RWPE2 (cell line): ENCODE results near the gene SP110.

Experiments
- ATAC-seq: fragments of 200-7000 bp; cut with Tn5 transposase; 3 replicates; pipeline ENCODE4 v1.9.1; 2021; ENCODE audit warnings: low read depth
- DNase-seq: peaks from one replicate; pipeline ENCODE4 v3.0.0-alpha.2; 2020; ENCODE audit warnings: low spot score
- H3K27ac ChIP-seq: fragments of 450-650 bp; 2 replicates; pipeline ENCODE4 v1.5.1; 2017; ENCODE audit warnings: mild to moderate bottlenecking; ENCODE audit not compliant: poor library complexity, severe bottlenecking
- H3K27me3 ChIP-seq: fragments of 250-450 bp; sonication (Bioruptor Pico); 2 replicates; pipeline ENCODE4 v1.5.1; 2021; ENCODE audit warnings: mild to moderate bottlenecking, moderate library complexity; ENCODE audit not compliant: insufficient read depth, poor library complexity, severe bottlenecking
- H3K36me3 ChIP-seq: fragments of 250-450 bp; sonication (Bioruptor Pico); 2 replicates; pipeline ENCODE4 v1.5.1; 2020; ENCODE audit warnings: low read depth, mild to moderate bottlenecking, moderate library complexity
- H3K4me1 ChIP-seq: fragments of 250-450 bp; sonication (Bioruptor Pico); 2 replicates; pipeline ENCODE4 v1.5.1; 2021; ENCODE audit warnings: mild to moderate bottlenecking, moderate library complexity; ENCODE audit not compliant: insufficient read depth, poor library complexity, severe bottlenecking
- H3K4me3 ChIP-seq: fragments of 250-450 bp; sonication (Bioruptor Pico); 2 replicates; pipeline ENCODE4 v1.5.1; 2021; ENCODE audit warnings: mild to moderate bottlenecking, moderate library complexity; ENCODE audit not compliant: severe bottlenecking
- H3K9me3 ChIP-seq: fragments of 250-450 bp; sonication (Bioruptor Pico); 2 replicates; pipeline ENCODE4 v1.5.1; 2021; ENCODE audit warnings: mild to moderate bottlenecking, moderate library complexity; ENCODE audit not compliant: severe bottlenecking
- TF ChIP-seq, protein P1 (sequence below): fragments of 450-650 bp; IDR thresholded peaks from one replicate; pipeline ENCODE4 v1.5.1; 2017; ENCODE audit warnings: mild to moderate bottlenecking, moderate library complexity; ENCODE audit not compliant: poor library complexity, severe bottlenecking

The SP110 gene

GRCh38 chr2:230217424-230217823 is 2.4 kb downstream of the SP110 start:
- peaks cover 13% of the 10 kb centered on the region for H3K36me3 ChIP-seq
- DNase-seq: no peak
- no peaks in the 10 kb centered on the region for H3K9me3 ChIP-seq
- H3K4me1 ChIP-seq: peaks cover 7% of the 10 kb centered on the region
- TF ChIP-seq, protein P1, sequence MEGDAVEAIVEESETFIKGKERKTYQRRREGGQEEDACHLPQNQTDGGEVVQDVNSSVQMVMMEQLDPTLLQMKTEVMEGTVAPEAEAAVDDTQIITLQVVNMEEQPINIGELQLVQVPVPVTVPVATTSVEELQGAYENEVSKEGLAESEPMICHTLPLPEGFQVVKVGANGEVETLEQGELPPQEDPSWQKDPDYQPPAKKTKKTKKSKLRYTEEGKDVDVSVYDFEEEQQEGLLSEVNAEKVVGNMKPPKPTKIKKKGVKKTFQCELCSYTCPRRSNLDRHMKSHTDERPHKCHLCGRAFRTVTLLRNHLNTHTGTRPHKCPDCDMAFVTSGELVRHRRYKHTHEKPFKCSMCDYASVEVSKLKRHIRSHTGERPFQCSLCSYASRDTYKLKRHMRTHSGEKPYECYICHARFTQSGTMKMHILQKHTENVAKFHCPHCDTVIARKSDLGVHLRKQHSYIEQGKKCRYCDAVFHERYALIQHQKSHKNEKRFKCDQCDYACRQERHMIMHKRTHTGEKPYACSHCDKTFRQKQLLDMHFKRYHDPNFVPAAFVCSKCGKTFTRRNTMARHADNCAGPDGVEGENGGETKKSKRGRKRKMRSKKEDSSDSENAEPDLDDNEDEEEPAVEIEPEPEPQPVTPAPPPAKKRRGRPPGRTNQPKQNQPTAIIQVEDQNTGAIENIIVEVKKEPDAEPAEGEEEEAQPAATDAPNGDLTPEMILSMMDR: no peak
- ATAC-seq: no peak
- no peak overlapping the region for H3K4me3 ChIP-seq
- no peak overlapping the region for H3K27ac ChIP-seq
- no peaks in the 10 kb centered on the region for H3K27me3 ChIP-seq

- DNase-seq (no peak), ATAC-seq (no peak)
- H3K27ac ChIP-seq: no peak overlapping the region
- peaks cover 22% of the 10 kb centered on the region for H3K36me3 ChIP-seq
- H3K9me3 ChIP-seq: no peaks in the 10 kb centered on the region
- no peak overlapping the region for H3K4me3 ChIP-seq
- no peaks in the 10 kb centered on the region for H3K27me3 ChIP-seq
- TF ChIP-seq, protein P1: no peak
- peaks cover 4% of the 10 kb centered on the region for H3K4me1 ChIP-seq
These were observed 3.3 kb downstream of the SP110 start for GRCh38 chr2:230216489-230216888.

DNA sequence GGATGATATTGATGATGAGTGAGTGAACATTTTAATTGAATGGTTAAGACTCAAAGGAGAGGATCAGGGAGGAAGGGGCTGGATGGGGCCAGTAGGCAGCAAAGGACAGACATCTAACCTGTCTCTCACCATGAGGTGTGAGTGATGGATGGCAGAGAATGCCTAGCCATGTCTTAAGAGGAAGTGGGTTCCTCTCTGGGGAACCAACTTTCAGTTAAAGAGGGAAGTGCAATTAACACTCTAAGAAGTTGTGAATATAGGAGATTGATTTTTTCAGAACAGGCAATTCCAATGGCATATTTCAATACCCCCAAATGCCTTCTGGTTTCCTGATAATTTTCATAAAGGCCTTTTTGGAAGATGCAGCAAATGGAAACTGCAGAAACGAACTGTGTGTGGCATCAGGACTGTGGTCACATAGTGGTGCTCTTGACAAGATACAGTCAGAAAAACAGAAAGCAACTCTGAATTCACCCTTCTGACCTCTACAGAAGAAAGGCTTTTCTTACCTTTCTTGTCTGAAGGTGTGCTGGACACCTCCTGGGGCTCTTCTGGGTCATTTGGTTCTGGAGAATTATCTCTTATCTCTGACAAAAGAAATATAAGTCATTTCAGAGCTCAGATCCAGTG is 10.2 kb downstream of the SP110 start:
- DNase-seq (no peak), ATAC-seq (no peak)
- no peak overlapping the region for H3K4me3 ChIP-seq
- no peaks in the 10 kb centered on the region for H3K9me3 ChIP-seq
- H3K36me3 ChIP-seq: peaks cover 38% of the 10 kb centered on the region
- H3K27me3 ChIP-seq: no peaks in the 10 kb centered on the region
- TF ChIP-seq, protein P1: no peak
- no peaks in the 10 kb centered on the region for H3K4me1 ChIP-seq
- no peak overlapping the region for H3K27ac ChIP-seq

GRCh38 chr2:230208576-230208975 is 11.2 kb downstream of the SP110 start:
- H3K27ac ChIP-seq: no peak overlapping the region
- DNase-seq (no peak), ATAC-seq (no peak)
- H3K36me3 ChIP-seq: peaks cover 41% of the 10 kb centered on the region
- H3K27me3 ChIP-seq: no peaks in the 10 kb centered on the region
- TF ChIP-seq, protein P1: no peak
- H3K9me3 ChIP-seq: no peaks in the 10 kb centered on the region
- no peak overlapping the region for H3K4me3 ChIP-seq
- no peaks in the 10 kb centered on the region for H3K4me1 ChIP-seq

DNA sequence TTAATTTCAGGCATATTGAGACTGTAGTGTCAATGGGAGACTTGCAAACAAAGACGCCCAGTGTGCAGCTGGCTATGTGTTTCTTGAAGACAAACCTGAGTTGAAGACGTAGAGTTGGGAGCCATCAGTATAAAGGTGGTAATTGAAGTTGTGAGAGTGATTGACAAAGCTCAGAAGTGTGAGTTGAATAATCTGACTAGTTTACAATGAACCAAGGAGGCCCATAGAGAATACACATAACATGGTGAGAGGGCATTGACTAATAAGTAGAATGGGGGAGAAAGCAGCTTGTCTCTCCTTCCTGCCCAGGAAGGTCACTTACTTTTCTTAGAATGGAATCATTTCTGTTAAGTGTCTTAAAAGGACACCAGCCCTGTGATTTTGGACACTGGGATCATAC is 14.1 kb downstream of the SP110 start:
- Histone ChIP-seq H3K27ac (no peak overlapping the region), H3K4me3 (no peak overlapping the region), H3K36me3 (peaks cover 30% of the 10 kb centered on the region), H3K4me1 (no peaks in the 10 kb centered on the region), H3K9me3 (no peaks in the 10 kb centered on the region), H3K27me3 (no peaks in the 10 kb centered on the region)
- no peak for ATAC-seq
- TF ChIP-seq, protein P1: no peak
- DNase-seq: no peak
